ENCODE results near the gene TBXAS1. TPM values are rescaled to one million over a fixed set of nuclear protein-coding genes. Genes with fewer than 3 reads are reported as not detected.

Gene TBXAS1
- total and polyA plus RNA-seq, 2 donors from 2014 or later: 14.2 to 33.6 TPM

- FAIRE-seq (no peak), DNase-seq (no peak)
- H3K4me1 ChIP-seq (ENCODE audit: control insufficient read depth in 2 of 3, insufficient read depth in 2 of 3, low read depth in 1 of 3, low read length in 3 of 3): no peaks in the 10 kb centered on the region
- H3K27me3 ChIP-seq (ENCODE audit: control insufficient read depth, insufficient read depth, low read length): no peaks in the 10 kb centered on the region
- H3K9me3 ChIP-seq (ENCODE audit: control insufficient read depth in 2 of 3, insufficient read depth in 1 of 3, low read length in 3 of 3): no peaks in the 10 kb centered on the region
- intact Hi-C loops (cut with DNase I): no loop called here
- no peak overlapping the region for H3K9ac ChIP-seq (ENCODE audit: low read length in 3 of 3)
- TF ChIP-seq CTCF (IDR thresholded peaks at IDR 0.05; ENCODE audit: borderline replicate concordance, extremely low read depth, insufficient read depth): no peak
- no peak overlapping the region for H3K4me3 ChIP-seq (ENCODE audit: low read length in 3 of 3)
- no peaks in the 10 kb centered on the region for H3K36me3 ChIP-seq (ENCODE audit: control insufficient read depth in 2 of 3, insufficient read depth in 3 of 3, low read length in 3 of 3)
- H3K27ac ChIP-seq (ENCODE audit: low read depth in 2 of 2, low read length in 2 of 2): no peak overlapping the region
Observed at GRCh38 chr7:139931190-139931934, 102.3 kb downstream of the TBXAS1 start.

- H3K4me3 ChIP-seq (ENCODE audit: low read length in 3 of 3): no peak overlapping the region
- FAIRE-seq (no peak), DNase-seq (no peak)
- H3K27me3 ChIP-seq (ENCODE audit: control insufficient read depth, insufficient read depth, low read length): no peaks in the 10 kb centered on the region
- no peaks in the 10 kb centered on the region for H3K4me1 ChIP-seq (ENCODE audit: control insufficient read depth in 2 of 3, insufficient read depth in 2 of 3, low read depth in 1 of 3, low read length in 3 of 3)
- H3K9me3 ChIP-seq (ENCODE audit: control insufficient read depth in 2 of 3, insufficient read depth in 1 of 3, low read length in 3 of 3): no peaks in the 10 kb centered on the region
- no peaks in the 10 kb centered on the region for H3K36me3 ChIP-seq (ENCODE audit: control insufficient read depth in 2 of 3, insufficient read depth in 3 of 3, low read length in 3 of 3)
- TF ChIP-seq CTCF (IDR thresholded peaks at IDR 0.05; ENCODE audit: borderline replicate concordance, extremely low read depth, insufficient read depth): no peak
- intact Hi-C loops (cut with DNase I): no loop called here
- no peak overlapping the region for H3K9ac ChIP-seq (ENCODE audit: low read length in 3 of 3)
- no peak overlapping the region for H3K27ac ChIP-seq (ENCODE audit: low read depth in 2 of 2, low read length in 2 of 2)
Observed at GRCh38 chr7:139932531-139932930, 103.5 kb downstream of the TBXAS1 start.

GRCh38 chr7:139936760-139937310, 107.8 kb downstream of the TBXAS1 start:
- H3K36me3 ChIP-seq (ENCODE audit: control insufficient read depth in 2 of 3, insufficient read depth in 3 of 3, low read length in 3 of 3): no peaks in the 10 kb centered on the region
- H3K9ac ChIP-seq (ENCODE audit: low read length in 3 of 3): no peak overlapping the region
- FAIRE-seq: no peak
- no peak overlapping the region for H3K4me3 ChIP-seq (ENCODE audit: low read length in 3 of 3)
- no peaks in the 10 kb centered on the region for H3K9me3 ChIP-seq (ENCODE audit: control insufficient read depth in 2 of 3, insufficient read depth in 1 of 3, low read length in 3 of 3)
- TF ChIP-seq CTCF (IDR thresholded peaks at IDR 0.05; ENCODE audit: borderline replicate concordance, extremely low read depth, insufficient read depth): no peak
- intact Hi-C loops (cut with DNase I): no loop called here
- no peak overlapping the region for H3K27ac ChIP-seq (ENCODE audit: low read depth in 2 of 2, low read length in 2 of 2)
- no peaks in the 10 kb centered on the region for H3K27me3 ChIP-seq (ENCODE audit: control insufficient read depth, insufficient read depth, low read length)
- no peaks in the 10 kb centered on the region for H3K4me1 ChIP-seq (ENCODE audit: control insufficient read depth in 2 of 3, insufficient read depth in 2 of 3, low read depth in 1 of 3, low read length in 3 of 3)
- no peak for DNase-seq

Data from kidney (tissue), 14 donors.